ENCODE data around the gene USP12. TPM values are rescaled to one million over a fixed set of nuclear protein-coding genes. Genes with fewer than 3 reads are reported as not detected.

The USP12 gene
- total RNA-seq, 1 donor from 2014 or later: 19.7 TPM

- Histone ChIP-seq H3K27ac (no peak overlapping the region), H3K27me3 (no peaks in the 10 kb centered on the region), H2AFZ (replicated peaks) (no peak overlapping the region), H3K9ac (no peak overlapping the region), H3K9me3 (ENCODE audit: low read depth) (no peaks in the 10 kb centered on the region), H3K36me3 (no peaks in the 10 kb centered on the region), H4K20me1 (ENCODE audit: low read depth) (no peaks in the 10 kb centered on the region), H3F3A (ENCODE audit: low read depth) (no peaks in the 10 kb centered on the region), H3K4me1 (no peaks in the 10 kb centered on the region), H3K4me3 (no peak overlapping the region), H3K4me2 (no peak overlapping the region), H3K79me2 (ENCODE audit: low read depth) (no peaks in the 10 kb centered on the region)
- Mint-ChIP-seq H3K4me1 (no peaks in the 10 kb centered on the region), H3K27ac (no peak overlapping the region), H3K36me3 (no peaks in the 10 kb centered on the region), H3K4me3 (no peak overlapping the region), H3K9me3 (no peaks in the 10 kb centered on the region), H3K27me3 (ENCODE audit: insufficient read depth, low read depth) (peaks cover 6% of the 10 kb centered on the region)
- DNase-seq (ENCODE audit: low spot score): no peak
- TF ChIP-seq EZH2 (IDR thresholded peaks at IDR 0.05): no peak
- TF ChIP-seq, protein P1, sequence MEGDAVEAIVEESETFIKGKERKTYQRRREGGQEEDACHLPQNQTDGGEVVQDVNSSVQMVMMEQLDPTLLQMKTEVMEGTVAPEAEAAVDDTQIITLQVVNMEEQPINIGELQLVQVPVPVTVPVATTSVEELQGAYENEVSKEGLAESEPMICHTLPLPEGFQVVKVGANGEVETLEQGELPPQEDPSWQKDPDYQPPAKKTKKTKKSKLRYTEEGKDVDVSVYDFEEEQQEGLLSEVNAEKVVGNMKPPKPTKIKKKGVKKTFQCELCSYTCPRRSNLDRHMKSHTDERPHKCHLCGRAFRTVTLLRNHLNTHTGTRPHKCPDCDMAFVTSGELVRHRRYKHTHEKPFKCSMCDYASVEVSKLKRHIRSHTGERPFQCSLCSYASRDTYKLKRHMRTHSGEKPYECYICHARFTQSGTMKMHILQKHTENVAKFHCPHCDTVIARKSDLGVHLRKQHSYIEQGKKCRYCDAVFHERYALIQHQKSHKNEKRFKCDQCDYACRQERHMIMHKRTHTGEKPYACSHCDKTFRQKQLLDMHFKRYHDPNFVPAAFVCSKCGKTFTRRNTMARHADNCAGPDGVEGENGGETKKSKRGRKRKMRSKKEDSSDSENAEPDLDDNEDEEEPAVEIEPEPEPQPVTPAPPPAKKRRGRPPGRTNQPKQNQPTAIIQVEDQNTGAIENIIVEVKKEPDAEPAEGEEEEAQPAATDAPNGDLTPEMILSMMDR (IDR thresholded peaks at IDR 0.05): no peak
- TF ChIP-seq EZH2phosphoT487 (IDR thresholded peaks at IDR 0.05): no peak
Measured at GRCh38 chr13:27024776-27025492, 146.7 kb downstream of the USP12 start.

GRCh38 chr13:27024074-27024461, 147.5 kb downstream of the USP12 start:
- DNase-seq (ENCODE audit: low spot score): no peak
- Mint-ChIP-seq H3K36me3 (no peaks in the 10 kb centered on the region), H3K27me3 (ENCODE audit: insufficient read depth, low read depth) (peaks cover 6% of the 10 kb centered on the region), H3K27ac (no peak overlapping the region), H3K4me3 (no peak overlapping the region), H3K4me1 (no peaks in the 10 kb centered on the region), H3K9me3 (no peaks in the 10 kb centered on the region)
- TF ChIP-seq EZH2phosphoT487 (IDR thresholded peaks at IDR 0.05): no peak
- TF ChIP-seq, protein P1 (IDR thresholded peaks at IDR 0.05): no peak
- TF ChIP-seq EZH2 (IDR thresholded peaks at IDR 0.05): no peak
- no peaks in the 10 kb centered on the region for H3K36me3 ChIP-seq
- no peaks in the 10 kb centered on the region for H3K9me3 ChIP-seq (ENCODE audit: low read depth)
- H3K9ac ChIP-seq: no peak overlapping the region
- no peak overlapping the region for H3K4me2 ChIP-seq
- H3F3A ChIP-seq (ENCODE audit: low read depth): no peaks in the 10 kb centered on the region
- H3K79me2 ChIP-seq (ENCODE audit: low read depth): no peaks in the 10 kb centered on the region
- no peak overlapping the region for H3K4me3 ChIP-seq
- no peak overlapping the region for H2AFZ ChIP-seq (replicated peaks)
- H3K4me1 ChIP-seq: peaks cover under 1% of the 10 kb centered on the region
- no peaks in the 10 kb centered on the region for H3K27me3 ChIP-seq
- H3K27ac ChIP-seq: no peak overlapping the region
- no peaks in the 10 kb centered on the region for H4K20me1 ChIP-seq (ENCODE audit: low read depth)

GRCh38 chr13:27023385-27024073, 148.1 kb downstream of the USP12 start:
- Histone ChIP-seq H3K9ac (no peak overlapping the region), H4K20me1 (ENCODE audit: low read depth) (no peaks in the 10 kb centered on the region), H3K36me3 (no peaks in the 10 kb centered on the region), H3K27me3 (no peaks in the 10 kb centered on the region), H2AFZ (replicated peaks) (no peak overlapping the region), H3K4me1 (peaks cover 5% of the 10 kb centered on the region), H3K79me2 (ENCODE audit: low read depth) (no peaks in the 10 kb centered on the region), H3F3A (ENCODE audit: low read depth) (no peaks in the 10 kb centered on the region), H3K27ac (no peak overlapping the region), H3K4me2 (no peak overlapping the region), H3K9me3 (ENCODE audit: low read depth) (no peaks in the 10 kb centered on the region), H3K4me3 (no peak overlapping the region)
- H3K4me3 Mint-ChIP-seq: no peak overlapping the region
- H3K36me3 Mint-ChIP-seq: no peaks in the 10 kb centered on the region
- H3K9me3 Mint-ChIP-seq: no peaks in the 10 kb centered on the region
- peaks cover 3% of the 10 kb centered on the region for H3K4me1 Mint-ChIP-seq
- H3K27ac Mint-ChIP-seq: no peak overlapping the region
- TF ChIP-seq, protein P1 (IDR thresholded peaks at IDR 0.05): no peak
- TF ChIP-seq EZH2 (IDR thresholded peaks at IDR 0.05) (no peak), EZH2phosphoT487 (IDR thresholded peaks at IDR 0.05) (no peak)
- H3K27me3 Mint-ChIP-seq (ENCODE audit: insufficient read depth, low read depth): peaks cover 6% of the 10 kb centered on the region
- no peak for DNase-seq (ENCODE audit: low spot score)
